ENCODE measurements around the gene BPTF. TPM values are rescaled to one million over a fixed set of nuclear protein-coding genes. Genes with fewer than 3 reads are reported as not detected.

BPTF gene
- total and polyA plus RNA-seq, 2 of the 13 experiments (the other 11 are each of a cell fraction or from before 2014, with no cell fraction given), result 43.5 to 66.1 TPM

GRCh38 chr17:68029512-68030215 is 204.4 kb downstream of the BPTF start (continued):
- TF ChIP-seq SRSF4 (IDR thresholded peaks at IDR 0.05; ENCODE audit: low read depth, low read length, poor library complexity, severe bottlenecking) (no peak), SSRP1 (CRISPR knock-in tag; IDR thresholded peaks at IDR 0.05) (peak; percentile 94), ZSCAN5A (CRISPR knock-in tag; IDR thresholded peaks at IDR 0.05; ENCODE audit: borderline replicate concordance) (peak; percentile 59; the same call in 1 of the 2 replicates), ZMAT3 (CRISPR knock-in tag; conservative IDR thresholded peaks at IDR 0.05) (peak; percentile 49), ZBTB40 (IDR thresholded peaks at IDR 0.05) (no peak), ZBTB40 (CRISPR knock-in tag; IDR thresholded peaks at IDR 0.05) (no peak; the same call in 1 of the 2 replicates), HNF4A (CRISPR knock-in tag; IDR thresholded peaks at IDR 0.05) (peak; percentile 75), ZNF556 (CRISPR knock-in tag; IDR thresholded peaks at IDR 0.05; ENCODE audit: borderline replicate concordance) (peak; percentile 71; the same call in 1 of the 2 replicates), ZNF318 (CRISPR knock-in tag; IDR thresholded peaks at IDR 0.05) (no peak), ETV6 (CRISPR knock-in tag; conservative IDR thresholded peaks at IDR 0.05) (no peak)

Measured in HepG2 (cell line).